Calu3 (cell line): ENCODE data around the gene ENDOD1. TPM values are rescaled to one million over a fixed set of nuclear protein-coding genes. Genes with fewer than 3 reads are reported as not detected.

Source experiments
- BruUV-seq: library from RNA; stranded (reverse); fragments of 400-500 nt; replicated peaks from 2 replicates; lab custom pipeline; 2021; lab: Mats Ljungman, UMichigan
- CTCF ChIA-PET: fragments of 300-600 bp; sonication (Branson Sonifier 250); formaldehyde crosslinking; loops from one replicate; lab custom pipeline; 2022; ENCODE audit warnings: antibody characterized with exemption; lab: Charles Lee
- DNase-seq: peaks from one replicate; pipeline ENCODE4 v3.0.0; 2022
- H3K27ac Mint-ChIP-seq: one replicate; pipeline ENCODE4 v1.8.0; 2022; ENCODE audit warnings: mixed read lengths; ENCODE audit not compliant: unreplicated experiment
- H3K27me3 Mint-ChIP-seq: one replicate; pipeline ENCODE4 v1.8.0; 2022; ENCODE audit warnings: mixed read lengths; ENCODE audit not compliant: unreplicated experiment
- H3K36me3 Mint-ChIP-seq: one replicate; pipeline ENCODE4 v1.8.0; 2022; ENCODE audit warnings: mild to moderate bottlenecking, moderate library complexity, mixed read lengths; ENCODE audit not compliant: insufficient read depth, unreplicated experiment
- H3K4me1 Mint-ChIP-seq: one replicate; pipeline ENCODE4 v1.8.0; 2022; ENCODE audit warnings: mild to moderate bottlenecking, low read depth, mixed read lengths; ENCODE audit not compliant: unreplicated experiment
- H3K4me3 Mint-ChIP-seq: one replicate; pipeline ENCODE4 v1.8.0; 2022; ENCODE audit warnings: mild to moderate bottlenecking, low read depth, moderate library complexity, mixed read lengths; ENCODE audit not compliant: unreplicated experiment
- H3K9me3 Mint-ChIP-seq: one replicate; pipeline ENCODE4 v1.8.0; 2022; ENCODE audit warnings: low read depth, mixed read lengths; ENCODE audit not compliant: unreplicated experiment
- CTCF ChIP-seq: fragments of 200-600 bp; IDR thresholded peaks from one replicate; pipeline ENCODE4 v1.8.0; 2022; ENCODE audit warnings: antibody characterized with exemption; ENCODE audit not compliant: unreplicated experiment
- intact Hi-C: fragments of 100-400 bp; cut with micrococcal nuclease; formaldehyde crosslinking; loops from one replicate; pipeline ENCODE4 v1.10.0; 2022; ENCODE audit not compliant: unreplicated experiment
- total RNA-seq: library from RNA; stranded (reverse); gene quantifications from 2 replicates; pipeline ENCODE4 v1.2.3, GENCODE V29; 2022

The ENDOD1 gene
- total RNA-seq, 1 experiment from 2014 or later: 29.4 TPM

DNA sequence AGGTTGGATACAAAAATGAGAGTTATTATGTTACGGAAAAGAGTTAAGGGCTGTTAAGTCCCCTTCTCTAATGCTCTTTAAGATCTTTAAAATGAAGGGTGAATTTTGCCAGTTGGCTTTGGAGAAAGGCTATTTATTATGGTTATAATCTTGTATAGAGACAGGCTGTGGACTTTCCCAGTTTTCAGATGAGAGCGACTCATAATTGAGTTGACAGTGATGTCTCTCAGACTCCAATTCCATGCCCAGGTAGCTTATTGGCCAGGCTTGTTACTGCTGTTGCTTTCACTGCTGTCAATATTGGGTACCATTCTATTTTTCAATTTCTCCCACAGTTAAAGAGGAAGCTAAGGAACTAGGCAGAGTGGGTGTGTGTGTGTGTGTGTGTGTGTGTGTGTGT, 13.1 kb downstream of the ENDOD1 start:
- TF ChIP-seq CTCF: no peak
- no TSS peak for BruUV-seq
- Mint-ChIP-seq H3K27ac (no peak overlapping the region), H3K4me3 (no peak overlapping the region), H3K9me3 (no peaks in the 10 kb centered on the region), H3K4me1 (no peaks in the 10 kb centered on the region), H3K36me3 (peaks cover 7% of the 10 kb centered on the region), H3K27me3 (no peaks in the 10 kb centered on the region)
- no peak for DNase-seq
- CTCF ChIA-PET: interaction anchor here (0.6 to 0.7 kb wide), 2 partner anchors 231 to 753 kb away, joined by 3 to 4 read pairs; no protein-coding TSS in a partner anchor
- intact Hi-C loops: no loop called here

DNA sequence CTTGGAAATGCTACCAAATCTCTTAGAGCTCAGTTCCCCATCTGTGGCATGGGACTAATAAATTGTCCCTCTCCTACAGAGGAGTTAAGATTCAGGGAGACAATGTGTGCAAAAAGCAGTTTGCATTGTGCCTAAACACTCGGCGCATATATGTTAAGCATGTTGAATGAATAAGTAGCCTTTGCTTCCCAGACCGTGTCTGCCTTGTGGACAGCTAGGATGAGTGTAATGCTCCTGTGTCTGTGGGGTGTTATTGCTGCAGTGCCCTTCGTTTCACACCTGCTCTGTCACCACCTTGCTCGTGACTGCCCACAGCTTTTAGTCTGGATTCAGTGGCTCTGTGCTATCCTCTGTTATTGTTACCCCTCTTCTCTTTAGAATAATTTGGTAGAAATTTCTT, 14.1 kb downstream of the ENDOD1 start:
- CTCF ChIA-PET: interaction anchor here (0.7 kb wide), 1 partner anchor 230 kb away, joined by 4 read pairs; no protein-coding TSS in a partner anchor
- H3K4me3 Mint-ChIP-seq: no peak overlapping the region

GRCh38 chr11:95104121-95104830, 14.6 kb downstream of the ENDOD1 start:
- CTCF ChIA-PET: no interaction called here
- H3K36me3 Mint-ChIP-seq: peaks cover 16% of the 10 kb centered on the region
- no peak for TF ChIP-seq CTCF
- intact Hi-C loops: no loop called here
- no peak overlapping the region for H3K27ac Mint-ChIP-seq
- H3K27me3 Mint-ChIP-seq: no peaks in the 10 kb centered on the region
- BruUV-seq: no TSS peak
- H3K9me3 Mint-ChIP-seq: no peaks in the 10 kb centered on the region
- no peak overlapping the region for H3K4me3 Mint-ChIP-seq
- H3K4me1 Mint-ChIP-seq: peaks cover 11% of the 10 kb centered on the region
- no peak for DNase-seq

More for the DNA sequence above, 14.1 kb downstream of the ENDOD1 start:
- intact Hi-C loops: no loop called here
- DNase-seq: no peak
- TF ChIP-seq CTCF: no peak
- no peaks in the 10 kb centered on the region for H3K27me3 Mint-ChIP-seq
- BruUV-seq: no TSS peak
- peaks cover 16% of the 10 kb centered on the region for H3K36me3 Mint-ChIP-seq
- H3K4me1 Mint-ChIP-seq: peaks cover 8% of the 10 kb centered on the region
- H3K9me3 Mint-ChIP-seq: no peaks in the 10 kb centered on the region
- no peak overlapping the region for H3K27ac Mint-ChIP-seq

GRCh38 chr11:95104856-95105255, 15.2 kb downstream of the ENDOD1 start:
- Mint-ChIP-seq H3K4me3 (no peak overlapping the region), H3K9me3 (no peaks in the 10 kb centered on the region), H3K27me3 (no peaks in the 10 kb centered on the region), H3K4me1 (peaks cover 12% of the 10 kb centered on the region), H3K36me3 (peaks cover 16% of the 10 kb centered on the region), H3K27ac (no peak overlapping the region)
- no peak for DNase-seq
- intact Hi-C loops: no loop called here
- BruUV-seq: no TSS peak
- CTCF ChIA-PET: no interaction called here
- no peak for TF ChIP-seq CTCF
